MM.1S (cell line): Measurements from ENCODE around the gene NIM1K.

ENCODE experiments used
- DNase-seq: peaks from one replicate; pipeline ENCODE4 v3.0.0-alpha.2; 2015
- H2AFZ ChIP-seq: fragments of 300-600 bp; sonication (generic); 2 replicates; pipeline ENCODE4 v1.6.0; 2016; ENCODE audit warnings: antibody characterized with exemption, low read length
- H3F3A ChIP-seq: fragments of 300-600 bp; sonication (generic); 2 replicates; pipeline ENCODE4 v1.6.1; 2016; ENCODE audit warnings: mild to moderate bottlenecking, antibody characterized with exemption, low read length, moderate library complexity, mixed read lengths; ENCODE audit not compliant: insufficient read depth
- H3K27ac ChIP-seq: fragments of 300-600 bp; sonication (generic); 2 replicates; pipeline ENCODE4 v1.5.1; 2016; ENCODE audit warnings: mild to moderate bottlenecking, low read length
- H3K27me3 ChIP-seq: fragments of 300-600 bp; sonication (generic); replicated peaks from 2 replicates; pipeline ENCODE4 v1.6.0; 2016; ENCODE audit warnings: low read length; ENCODE audit not compliant: insufficient read depth
- H3K36me3 ChIP-seq: fragments of 300-600 bp; sonication (generic); replicated peaks from 2 replicates; pipeline ENCODE4 v1.6.1; 2016; ENCODE audit warnings: mild to moderate bottlenecking, low read length, mixed read lengths; ENCODE audit not compliant: insufficient read depth
- H3K4me1 ChIP-seq: fragments of 300-600 bp; sonication (generic); 2 replicates; pipeline ENCODE4 v1.6.1; 2016; ENCODE audit warnings: low read length, mixed read lengths
- H3K4me2 ChIP-seq: fragments of 300-600 bp; sonication (generic); 2 replicates; pipeline ENCODE4 v1.6.0; 2016; ENCODE audit warnings: low read depth, low read length
- H3K4me3 ChIP-seq: fragments of 300-600 bp; sonication (generic); 2 replicates; pipeline ENCODE4 v1.5.1; 2016; ENCODE audit warnings: low read length, mixed read lengths
- H3K79me2 ChIP-seq: fragments of 300-600 bp; sonication (generic); 2 replicates; pipeline ENCODE4 v1.6.1; 2016; ENCODE audit warnings: mixed run types, low read length, mixed read lengths
- H3K9ac ChIP-seq: fragments of 300-600 bp; sonication (generic); 2 replicates; pipeline ENCODE4 v1.6.1; 2016; ENCODE audit warnings: low read length, mixed read lengths
- H3K9me2 ChIP-seq: fragments of 300-600 bp; sonication (generic); replicated peaks from 2 replicates; pipeline ENCODE4 v1.6.1; 2016; ENCODE audit warnings: mild to moderate bottlenecking, low read length, mixed read lengths; ENCODE audit not compliant: insufficient read depth
- H3K9me3 ChIP-seq: fragments of 300-600 bp; sonication (generic); replicated peaks from 2 replicates; pipeline ENCODE4 v1.6.1; 2016; ENCODE audit warnings: mild to moderate bottlenecking, low read length, mixed read lengths; ENCODE audit not compliant: insufficient read depth
- H4K20me1 ChIP-seq: fragments of 300-600 bp; sonication (generic); 2 replicates; pipeline ENCODE4 v1.6.1; 2016; ENCODE audit warnings: mild to moderate bottlenecking, low read length, moderate library complexity, mixed read lengths; ENCODE audit not compliant: insufficient read depth
- EZH2 ChIP-seq: fragments of 300-600 bp; sonication (generic); optimal IDR thresholded peaks from 2 replicates; pipeline ENCODE3; 2017; ENCODE audit warnings: low read depth, mild to moderate bottlenecking, antibody characterized with exemption, low read length, mixed read lengths
- EZH2phosphoT487 ChIP-seq: fragments of 300-600 bp; sonication (generic); IDR thresholded peaks from 2 replicates; pipeline ENCODE4 v1.6.1; 2018; ENCODE audit warnings: antibody characterized with exemption, low read length
- TF ChIP-seq, protein P1 (sequence below): fragments of 300-600 bp; sonication (generic); IDR thresholded peaks from 2 replicates; pipeline ENCODE4 v1.5.1; 2016; ENCODE audit warnings: antibody characterized with exemption, low read length, mixed read lengths

The NIM1K gene

DNA sequence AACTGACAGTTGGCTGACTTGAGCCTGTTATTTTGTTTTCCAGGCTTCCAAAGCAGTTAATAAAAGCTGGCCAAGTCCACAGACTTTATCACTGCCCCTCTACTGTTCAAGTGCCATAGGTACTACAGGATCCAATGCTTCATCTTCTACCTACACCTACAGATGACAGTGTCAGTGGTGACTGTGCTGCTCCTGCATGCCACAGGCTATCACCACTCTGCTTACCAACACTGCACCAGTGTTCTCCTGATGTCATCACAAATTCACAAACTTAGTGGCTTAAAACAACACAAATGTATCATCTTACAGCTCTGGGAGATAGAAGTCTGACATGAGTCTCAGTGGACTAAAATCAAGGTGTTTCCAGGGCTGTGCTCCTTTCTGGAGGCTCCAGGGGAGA is 94.6 kb downstream of the NIM1K start:
- Histone ChIP-seq H3K79me2 (no peaks in the 10 kb centered on the region), H3K4me2 (no peak overlapping the region), H3K27me3 (no peaks in the 10 kb centered on the region), H3K9me3 (no peaks in the 10 kb centered on the region), H3K9me2 (no peaks in the 10 kb centered on the region), H3K36me3 (peaks cover 9% of the 10 kb centered on the region; the same call in 1 of the 2 replicates), H3K4me1 (peaks cover 14% of the 10 kb centered on the region), H3K27ac (no peak overlapping the region), H4K20me1 (no peaks in the 10 kb centered on the region), H3K4me3 (no peak overlapping the region), H2AFZ (no peak overlapping the region), H3F3A (no peaks in the 10 kb centered on the region), H3K9ac (no peak overlapping the region)
- TF ChIP-seq EZH2 (no peak), EZH2phosphoT487 (no peak)
- TF ChIP-seq, protein P1, sequence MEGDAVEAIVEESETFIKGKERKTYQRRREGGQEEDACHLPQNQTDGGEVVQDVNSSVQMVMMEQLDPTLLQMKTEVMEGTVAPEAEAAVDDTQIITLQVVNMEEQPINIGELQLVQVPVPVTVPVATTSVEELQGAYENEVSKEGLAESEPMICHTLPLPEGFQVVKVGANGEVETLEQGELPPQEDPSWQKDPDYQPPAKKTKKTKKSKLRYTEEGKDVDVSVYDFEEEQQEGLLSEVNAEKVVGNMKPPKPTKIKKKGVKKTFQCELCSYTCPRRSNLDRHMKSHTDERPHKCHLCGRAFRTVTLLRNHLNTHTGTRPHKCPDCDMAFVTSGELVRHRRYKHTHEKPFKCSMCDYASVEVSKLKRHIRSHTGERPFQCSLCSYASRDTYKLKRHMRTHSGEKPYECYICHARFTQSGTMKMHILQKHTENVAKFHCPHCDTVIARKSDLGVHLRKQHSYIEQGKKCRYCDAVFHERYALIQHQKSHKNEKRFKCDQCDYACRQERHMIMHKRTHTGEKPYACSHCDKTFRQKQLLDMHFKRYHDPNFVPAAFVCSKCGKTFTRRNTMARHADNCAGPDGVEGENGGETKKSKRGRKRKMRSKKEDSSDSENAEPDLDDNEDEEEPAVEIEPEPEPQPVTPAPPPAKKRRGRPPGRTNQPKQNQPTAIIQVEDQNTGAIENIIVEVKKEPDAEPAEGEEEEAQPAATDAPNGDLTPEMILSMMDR = no peak
- DNase-seq = no peak

DNA sequence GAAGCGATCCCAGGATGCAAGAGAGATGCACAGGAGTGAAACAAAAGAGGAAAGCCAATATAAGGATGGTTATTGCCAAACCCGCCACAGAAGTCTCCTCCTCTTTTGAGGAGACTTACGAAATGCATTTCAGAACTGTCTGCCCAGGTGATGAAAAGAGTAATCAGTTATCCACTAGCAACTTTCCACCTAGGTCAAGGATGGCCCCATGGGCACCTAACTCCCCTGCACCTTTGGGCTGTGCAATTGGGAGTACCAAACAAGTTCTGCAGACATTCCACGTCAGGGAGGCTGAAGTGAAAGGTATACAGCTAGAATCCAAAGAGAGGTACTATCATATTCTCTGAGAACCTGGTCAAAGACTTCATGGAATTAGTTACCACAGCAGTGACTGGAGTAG is 95.5 kb downstream of the NIM1K start:
- DNase-seq = no peak
- H3K27me3 ChIP-seq = no peaks in the 10 kb centered on the region
- H3K4me2 ChIP-seq = no peak overlapping the region
- no peak overlapping the region for H3K4me3 ChIP-seq
- no peak overlapping the region for H3K27ac ChIP-seq
- H3K4me1 ChIP-seq = peaks cover 15% of the 10 kb centered on the region
- H3K9me2 ChIP-seq = no peaks in the 10 kb centered on the region
- H2AFZ ChIP-seq = no peak overlapping the region
- TF ChIP-seq, protein P1 = no peak
- no peak for TF ChIP-seq EZH2
- H3K36me3 ChIP-seq = peaks cover 9% of the 10 kb centered on the region; the same call in 1 of the 2 replicates
- no peaks in the 10 kb centered on the region for H4K20me1 ChIP-seq
- no peaks in the 10 kb centered on the region for H3K79me2 ChIP-seq
- no peaks in the 10 kb centered on the region for H3K9me3 ChIP-seq
- no peaks in the 10 kb centered on the region for H3F3A ChIP-seq
- H3K9ac ChIP-seq = no peak overlapping the region

DNA sequence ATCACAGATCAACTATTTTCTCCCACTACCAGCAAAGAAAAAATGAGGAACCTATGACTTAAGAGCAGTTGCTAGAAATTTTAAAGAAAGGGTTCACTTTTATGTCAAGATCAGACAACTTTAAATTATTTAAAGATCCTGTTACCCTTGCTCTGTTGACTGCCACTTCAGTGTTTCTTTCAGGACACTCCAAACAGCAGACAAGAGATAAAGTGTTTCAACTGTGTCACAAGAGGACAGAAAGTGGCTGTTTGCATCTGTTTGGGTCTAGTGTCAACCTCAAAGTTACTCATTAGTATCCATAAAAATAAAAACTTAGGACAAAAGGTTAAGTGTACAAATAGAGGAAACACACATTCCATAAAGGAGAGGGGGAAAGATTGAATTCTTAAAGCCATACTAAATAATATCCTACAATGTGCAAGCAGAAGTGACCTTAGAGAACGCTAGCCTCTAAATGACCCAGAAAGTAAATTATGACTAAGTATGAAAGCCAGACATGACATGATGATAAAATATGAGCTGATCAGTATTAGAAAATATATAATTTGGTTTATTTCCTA is 96.3 kb downstream of the NIM1K start:
- no peak overlapping the region for H3K9ac ChIP-seq
- H3K79me2 ChIP-seq = no peaks in the 10 kb centered on the region
- TF ChIP-seq, protein P1 = no peak
- no peak for TF ChIP-seq EZH2phosphoT487
- TF ChIP-seq EZH2 = no peak
- no peaks in the 10 kb centered on the region for H3K9me2 ChIP-seq
- H3K27me3 ChIP-seq = no peaks in the 10 kb centered on the region
- no peaks in the 10 kb centered on the region for H4K20me1 ChIP-seq
- no peak overlapping the region for H3K27ac ChIP-seq
- no peak overlapping the region for H3K4me2 ChIP-seq
- H2AFZ ChIP-seq = no peak overlapping the region
- H3K4me1 ChIP-seq = peaks cover 15% of the 10 kb centered on the region
- peaks cover 9% of the 10 kb centered on the region; the same call in 1 of the 2 replicates for H3K36me3 ChIP-seq
- no peaks in the 10 kb centered on the region for H3F3A ChIP-seq
- H3K9me3 ChIP-seq = no peaks in the 10 kb centered on the region
- no peak for DNase-seq
- no peak overlapping the region for H3K4me3 ChIP-seq
